PC-9 (cell line): ENCODE measurements around the gene LRRC8D. TPM values are rescaled to one million over a fixed set of nuclear protein-coding genes. Genes with fewer than 3 reads are reported as not detected.

ENCODE experiments used
- BruUV-seq: library from RNA; stranded (reverse); fragments of 400-500 nt; replicated peaks from 2 replicates; lab custom pipeline; 2021; lab: Mats Ljungman, UMichigan
- CTCF ChIA-PET: fragments of 300-600 bp; sonication (Branson Sonifier 250); formaldehyde crosslinking; loops from one replicate; lab custom pipeline; 2022; ENCODE audit warnings: antibody characterized with exemption; lab: Charles Lee
- POLR2A ChIA-PET: fragments of 300-600 bp; sonication (Branson Sonifier 250); formaldehyde crosslinking; loops from one replicate; lab custom pipeline; 2022; ENCODE audit warnings: antibody characterized with exemption; ENCODE audit not compliant: unreplicated experiment; lab: Charles Lee
- DNase-seq, 2 experiments: peaks; one replicate each; pipeline versions ENCODE4 v3.0.0 to v3.0.0-alpha.2; 2015 to 2022; ENCODE audit warnings: mixed read lengths in 1 of 2
- H2AFZ ChIP-seq: fragments of 200-600 bp; sonication (generic); 2 replicates; pipeline ENCODE4 v1.8.1; 2017; ENCODE audit warnings: antibody characterized with exemption
- H3F3A ChIP-seq: fragments of 200-600 bp; sonication (generic); 2 replicates; pipeline ENCODE4 v1.8.1; 2017; ENCODE audit warnings: antibody characterized with exemption, mild to moderate bottlenecking, low read depth; ENCODE audit not compliant: insufficient read depth
- H3K27ac ChIP-seq: fragments of 200-600 bp; sonication (generic); 2 replicates; pipeline ENCODE4 v1.6.1; 2016; ENCODE audit warnings: mixed run types
- H3K27me3 ChIP-seq: fragments of 200-600 bp; sonication (generic); 2 replicates; pipeline ENCODE4 v1.6.1; 2016; ENCODE audit warnings: low read depth, mixed run types; ENCODE audit not compliant: insufficient read depth
- H3K36me3 ChIP-seq: fragments of 200-600 bp; sonication (generic); 2 replicates; pipeline ENCODE4 v1.6.1; 2016; ENCODE audit warnings: low read depth, mixed run types
- H3K4me1 ChIP-seq: fragments of 200-600 bp; sonication (generic); replicated peaks from 2 replicates; pipeline ENCODE4 v1.6.1; 2016; ENCODE audit warnings: mixed run types; ENCODE audit not compliant: insufficient read depth
- H3K4me2 ChIP-seq: fragments of 200-600 bp; sonication (generic); 2 replicates; pipeline ENCODE4 v1.6.1; 2017; ENCODE audit warnings: mixed run types
- H3K4me3 ChIP-seq: fragments of 200-600 bp; sonication (generic); 2 replicates; pipeline ENCODE4 v1.6.1; 2016; ENCODE audit warnings: mixed run types
- H3K79me2 ChIP-seq: fragments of 200-600 bp; sonication (generic); 2 replicates; pipeline ENCODE4 v1.6.1; 2017; ENCODE audit warnings: low read depth, mixed run types
- H3K9me2 ChIP-seq: fragments of 200-600 bp; sonication (generic); 2 replicates; pipeline ENCODE4 v1.8.1; 2017; ENCODE audit warnings: mild to moderate bottlenecking; ENCODE audit not compliant: insufficient read depth
- H3K9me3 ChIP-seq: fragments of 200-600 bp; sonication (generic); 2 replicates; pipeline ENCODE4 v1.8.1; 2016; ENCODE audit warnings: low read depth; ENCODE audit not compliant: insufficient read depth
- H4K20me1 ChIP-seq: fragments of 200-600 bp; sonication (generic); 2 replicates; pipeline ENCODE4 v1.8.1; 2017; ENCODE audit not compliant: insufficient read depth
- EZH2 ChIP-seq: fragments of 200-600 bp; sonication (generic); IDR thresholded peaks from 2 replicates; pipeline ENCODE4 v1.8.0; 2017; ENCODE audit warnings: antibody characterized with exemption, low read depth
- intact Hi-C: fragments of 100-400 bp; cut with micrococcal nuclease; formaldehyde crosslinking; loops from one replicate; pipeline ENCODE4 v1.10.0; 2022; ENCODE audit not compliant: unreplicated experiment
- total RNA-seq: library from RNA; stranded (reverse); gene quantifications from 2 replicates; pipeline ENCODE4 v1.2.3, GENCODE V29; 2021
- TF ChIP-seq, protein P1 (sequence below): fragments of 200-600 bp; sonication (generic); conservative IDR thresholded peaks from 2 replicates; pipeline ENCODE4 v1.6.1; 2017; ENCODE audit warnings: mixed run types, antibody characterized with exemption, mild to moderate bottlenecking, moderate library complexity

LRRC8D gene
- total RNA-seq, 1 experiment from 2014 or later = 75.9 TPM

DNA sequence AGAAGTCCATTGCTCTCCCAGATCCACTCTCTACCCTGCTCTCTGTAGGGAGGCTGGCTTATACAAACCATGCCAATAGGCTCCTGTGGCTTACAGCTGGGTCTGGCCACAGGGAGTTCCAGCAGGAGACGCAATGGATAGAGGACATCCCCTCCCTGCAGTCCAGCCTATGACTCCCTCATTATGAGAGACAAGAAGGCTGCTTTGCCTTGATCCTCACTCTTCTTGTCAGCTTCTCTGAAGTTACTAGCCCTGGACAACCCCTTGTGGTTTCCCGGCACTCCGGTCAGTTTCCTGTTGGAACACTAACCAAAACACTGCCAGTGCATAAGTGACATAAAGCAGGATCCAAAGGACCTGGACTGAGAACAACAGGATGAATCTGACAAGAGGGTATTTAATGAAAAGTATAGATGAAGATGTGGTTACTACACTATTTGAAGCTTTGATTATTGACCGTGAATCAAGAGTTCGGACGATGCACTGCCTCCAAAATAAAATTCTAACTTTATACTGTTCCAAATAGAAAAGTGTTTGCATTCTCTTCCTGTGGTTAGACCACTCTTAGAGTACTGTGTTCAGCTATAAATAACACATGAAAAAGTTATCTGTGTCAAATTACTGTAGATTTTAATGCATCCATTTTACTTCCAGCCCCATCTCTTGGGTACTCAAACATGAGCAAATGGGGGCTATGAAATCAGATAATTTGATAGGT, 141.4 kb downstream of the LRRC8D start:
- Histone ChIP-seq H3K36me3 (peaks cover 20% of the 10 kb centered on the region; the same call in 1 of the 2 replicates), H2AFZ (no peak overlapping the region), H3K4me2 (no peak overlapping the region), H3K9me3 (peaks cover 12% of the 10 kb centered on the region), H3K9me2 (no peaks in the 10 kb centered on the region), H3F3A (no peaks in the 10 kb centered on the region; the same call in 1 of the 2 replicates), H3K4me1 (peaks cover 9% of the 10 kb centered on the region), H3K79me2 (peaks cover 7% of the 10 kb centered on the region; the same call in 1 of the 2 replicates), H3K4me3 (no peak overlapping the region), H4K20me1 (no peaks in the 10 kb centered on the region), H3K27me3 (no peaks in the 10 kb centered on the region), H3K27ac (no peak overlapping the region)
- DNase-seq = no peak
- POLR2A ChIA-PET = no interaction called here
- TF ChIP-seq, protein P1, sequence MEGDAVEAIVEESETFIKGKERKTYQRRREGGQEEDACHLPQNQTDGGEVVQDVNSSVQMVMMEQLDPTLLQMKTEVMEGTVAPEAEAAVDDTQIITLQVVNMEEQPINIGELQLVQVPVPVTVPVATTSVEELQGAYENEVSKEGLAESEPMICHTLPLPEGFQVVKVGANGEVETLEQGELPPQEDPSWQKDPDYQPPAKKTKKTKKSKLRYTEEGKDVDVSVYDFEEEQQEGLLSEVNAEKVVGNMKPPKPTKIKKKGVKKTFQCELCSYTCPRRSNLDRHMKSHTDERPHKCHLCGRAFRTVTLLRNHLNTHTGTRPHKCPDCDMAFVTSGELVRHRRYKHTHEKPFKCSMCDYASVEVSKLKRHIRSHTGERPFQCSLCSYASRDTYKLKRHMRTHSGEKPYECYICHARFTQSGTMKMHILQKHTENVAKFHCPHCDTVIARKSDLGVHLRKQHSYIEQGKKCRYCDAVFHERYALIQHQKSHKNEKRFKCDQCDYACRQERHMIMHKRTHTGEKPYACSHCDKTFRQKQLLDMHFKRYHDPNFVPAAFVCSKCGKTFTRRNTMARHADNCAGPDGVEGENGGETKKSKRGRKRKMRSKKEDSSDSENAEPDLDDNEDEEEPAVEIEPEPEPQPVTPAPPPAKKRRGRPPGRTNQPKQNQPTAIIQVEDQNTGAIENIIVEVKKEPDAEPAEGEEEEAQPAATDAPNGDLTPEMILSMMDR = no peak
- no peak for TF ChIP-seq EZH2
- intact Hi-C loops = no loop called here
- CTCF ChIA-PET = no interaction called here
- BruUV-seq = no TSS peak

DNA sequence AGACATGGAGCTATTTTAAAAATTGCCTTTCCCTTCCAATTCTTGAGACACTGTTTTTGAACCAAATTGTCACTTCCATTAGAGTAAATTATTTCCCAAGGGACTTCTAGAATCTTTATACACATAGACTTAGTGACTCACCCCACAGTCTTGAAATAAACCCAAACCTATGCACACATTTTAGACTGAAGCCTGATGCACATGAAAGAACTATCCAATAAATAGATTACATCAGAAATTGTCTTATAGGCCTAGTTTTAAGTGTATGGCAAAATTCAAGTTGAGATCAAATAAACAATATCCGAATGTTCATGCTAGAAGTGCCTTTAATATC, 141.9 kb downstream of the LRRC8D start:
- no TSS peak for BruUV-seq
- intact Hi-C loops = no loop called here

DNA sequence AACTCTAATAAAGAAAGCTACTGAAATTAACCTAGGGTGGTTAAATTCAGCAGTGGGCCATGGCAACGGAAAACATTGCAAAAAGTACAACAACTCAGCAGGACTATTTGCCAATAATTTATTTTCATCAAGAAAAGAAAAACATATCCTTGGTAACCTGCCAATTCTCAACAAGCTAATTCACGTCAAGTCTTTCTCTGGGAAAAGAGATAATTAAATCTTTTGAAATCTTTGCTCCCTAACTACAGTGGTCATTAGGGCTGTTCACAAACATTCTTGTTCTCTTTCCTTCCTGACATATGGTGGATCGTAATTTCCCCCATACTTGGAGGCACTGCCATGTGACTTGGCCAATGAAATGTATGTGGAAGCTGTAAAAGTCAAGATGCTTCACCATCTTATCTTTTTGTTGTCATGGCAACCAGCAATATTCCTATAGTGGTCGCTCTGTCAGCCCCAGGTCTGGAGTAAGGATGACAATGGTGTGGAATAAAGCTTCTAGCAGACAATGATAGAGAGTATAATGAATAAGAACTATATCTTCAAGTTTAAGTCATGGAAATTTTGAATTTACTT, 144.4 kb downstream of the LRRC8D start:
- Histone ChIP-seq H3F3A (no peaks in the 10 kb centered on the region; the same call in 1 of the 2 replicates), H3K27ac (no peak overlapping the region), H3K79me2 (no peaks in the 10 kb centered on the region), H3K4me2 (no peak overlapping the region), H3K4me3 (no peak overlapping the region), H3K9me3 (no peaks in the 10 kb centered on the region; the same call in 1 of the 2 replicates), H3K9me2 (no peaks in the 10 kb centered on the region), H3K4me1 (no peaks in the 10 kb centered on the region), H2AFZ (no peak overlapping the region), H4K20me1 (no peaks in the 10 kb centered on the region), H3K36me3 (no peaks in the 10 kb centered on the region), H3K27me3 (no peaks in the 10 kb centered on the region)
- TF ChIP-seq, protein P1 = no peak
- no peak for TF ChIP-seq EZH2
- POLR2A ChIA-PET = no interaction called here
- CTCF ChIA-PET = no interaction called here
- DNase-seq = no peak
- BruUV-seq = no TSS peak
- intact Hi-C loops = no loop called here

More for the DNA sequence above, 141.9 kb downstream of the LRRC8D start:
- Histone ChIP-seq H3K4me2 (no peak overlapping the region), H3K9me3 (peaks cover 12% of the 10 kb centered on the region), H3K4me1 (peaks cover 4% of the 10 kb centered on the region), H3K9me2 (no peaks in the 10 kb centered on the region), H4K20me1 (no peaks in the 10 kb centered on the region), H3K27ac (no peak overlapping the region), H3K4me3 (no peak overlapping the region), H3K36me3 (0 out of 2 replicates have a peak, but pooled peaks cover 16% of the 10 kb centered on the region), H3K79me2 (0 out of 2 replicates have a peak, but pooled peaks cover 2% of the 10 kb centered on the region), H2AFZ (no peak overlapping the region), H3K27me3 (no peaks in the 10 kb centered on the region), H3F3A (no peaks in the 10 kb centered on the region; the same call in 1 of the 2 replicates)
- TF ChIP-seq EZH2 = no peak
- TF ChIP-seq, protein P1 = no peak
- no peak for DNase-seq
- CTCF ChIA-PET = no interaction called here
- POLR2A ChIA-PET = no interaction called here
